ENCODE data around the gene TPD52L1. TPM values are rescaled to one million over a fixed set of nuclear protein-coding genes. Genes with fewer than 3 reads are reported as not detected.

TPD52L1 gene
- total RNA-seq, 6 experiments from 2014 or later = 36.8 to 119 (median 47.7) TPM

GRCh38 chr6:125163811-125164210 is 10.2 kb downstream of the TPD52L1 start:
- DNase-seq (no peak), ATAC-seq (no peak)
- Histone ChIP-seq H3K4me3 (no peak overlapping the region), H3K36me3 (no peaks in the 10 kb centered on the region), H3K27ac (no peak overlapping the region), H3K27me3 (no peaks in the 10 kb centered on the region), H3K9me3 (no peaks in the 10 kb centered on the region), H3K4me1 (peaks cover 0 to 4% (median 0%) of the 10 kb centered on the region in 4 donors)
- 100% methylated on average over 1 of the region's 1 CpG for WGBS (ENCODE audit: insufficient coverage, low coverage, low lambda C conversion rate, missing lambda C conversion rate)
- intact Hi-C loops (cut with DNase I) = no loop called here
- TF ChIP-seq POLR2A (IDR thresholded peaks at IDR 0.05) (no peak), CTCF (IDR thresholded peaks at IDR 0.05) (no peak)

GRCh38 chr6:125164696-125165095 is 11.1 kb downstream of the TPD52L1 start:
- Histone ChIP-seq H3K4me3 (no peak overlapping the region), H3K36me3 (no peaks in the 10 kb centered on the region), H3K27me3 (no peaks in the 10 kb centered on the region), H3K9me3 (no peaks in the 10 kb centered on the region), H3K4me1 (peaks cover 0 to 4% (median 0%) of the 10 kb centered on the region in 4 donors), H3K27ac (no peak overlapping the region)
- no peak for DNase-seq
- ATAC-seq = peak in 3 of 4 donors; percentile 69 to 81 (median 73)
- intact Hi-C loops (cut with DNase I) = no loop called here
- WGBS (ENCODE audit: insufficient coverage, low coverage, low lambda C conversion rate, missing lambda C conversion rate) = 41% methylated on average over 4 of the region's 4 CpGs
- TF ChIP-seq CTCF (IDR thresholded peaks at IDR 0.05) (no peak), POLR2A (IDR thresholded peaks at IDR 0.05) (no peak)

GRCh38 chr6:125165256-125165655 is 11.7 kb downstream of the TPD52L1 start:
- no peaks in the 10 kb centered on the region for H3K9me3 ChIP-seq
- no peak overlapping the region for H3K27ac ChIP-seq
- intact Hi-C loops (cut with DNase I) = no loop called here
- ATAC-seq = no peak
- DNase-seq = no peak
- no peaks in the 10 kb centered on the region for H3K27me3 ChIP-seq
- H3K4me3 ChIP-seq = no peak overlapping the region
- peaks cover 0 to 9% (median 0%) of the 10 kb centered on the region in 4 donors for H3K4me1 ChIP-seq
- 50% methylated on average over 1 of the region's 1 CpG for WGBS (ENCODE audit: insufficient coverage, low coverage, low lambda C conversion rate, missing lambda C conversion rate)
- H3K36me3 ChIP-seq = no peaks in the 10 kb centered on the region
- no peak for TF ChIP-seq CTCF (IDR thresholded peaks at IDR 0.05)
- no peak for TF ChIP-seq POLR2A (IDR thresholded peaks at IDR 0.05)

DNA sequence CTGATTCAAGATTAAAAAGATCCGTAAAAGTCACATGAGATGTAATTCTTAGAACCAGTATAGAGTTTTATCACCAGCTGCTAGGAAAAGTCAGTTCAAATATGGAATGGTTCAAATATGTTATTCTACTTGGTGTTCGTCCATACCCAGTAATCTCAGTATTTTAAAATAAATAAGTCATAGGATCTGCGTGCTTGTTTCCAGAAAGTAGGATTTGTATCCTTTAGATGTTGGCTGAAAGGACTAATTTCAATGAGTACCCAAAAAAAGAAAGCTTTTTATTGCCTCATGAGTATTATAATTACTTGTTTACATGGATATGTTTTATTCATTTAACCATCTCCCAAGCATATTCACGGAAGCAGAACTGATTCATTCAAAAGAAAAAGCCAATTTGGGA is 12.2 kb downstream of the TPD52L1 start:
- no peaks in the 10 kb centered on the region for H3K27me3 ChIP-seq
- intact Hi-C loops (cut with DNase I) = no loop called here
- H3K27ac ChIP-seq = no peak overlapping the region
- H3K4me3 ChIP-seq = no peak overlapping the region
- DNase-seq = no peak
- no peak for ATAC-seq
- no peaks in the 10 kb centered on the region for H3K36me3 ChIP-seq
- TF ChIP-seq CTCF (IDR thresholded peaks at IDR 0.05) (no peak), POLR2A (IDR thresholded peaks at IDR 0.05) (no peak)
- 90% methylated on average over 4 of the region's 4 CpGs for WGBS (ENCODE audit: insufficient coverage, low coverage, low lambda C conversion rate, missing lambda C conversion rate)
- H3K4me1 ChIP-seq = peaks cover 0 to 11% (median 0%) of the 10 kb centered on the region in 4 donors
- H3K9me3 ChIP-seq = no peaks in the 10 kb centered on the region

- intact Hi-C loops (cut with DNase I) = no loop called here
- Histone ChIP-seq H3K27me3 (no peaks in the 10 kb centered on the region), H3K4me3 (no peak overlapping the region), H3K9me3 (no peaks in the 10 kb centered on the region), H3K4me1 (peaks cover 0 to 11% (median 0%) of the 10 kb centered on the region in 4 donors), H3K27ac (no peak overlapping the region), H3K36me3 (no peaks in the 10 kb centered on the region)
- ATAC-seq (no peak), DNase-seq (no peak)
- no peak for TF ChIP-seq CTCF (IDR thresholded peaks at IDR 0.05)
- no peak for TF ChIP-seq POLR2A (IDR thresholded peaks at IDR 0.05)
- WGBS (ENCODE audit: insufficient coverage, low coverage, low lambda C conversion rate, missing lambda C conversion rate) = 75% methylated on average over 3 of the region's 3 CpGs
These were observed 13.1 kb downstream of the TPD52L1 start for GRCh38 chr6:125166711-125167110.

Data from right lobe of liver (tissue), 6 donors.